Inferior parietal cortex (tissue), 1 donor: ENCODE results near the gene PLBD2.

Source experiments
- DNase-seq: peaks from one replicate; pipeline ENCODE4 v3.0.0-alpha.2; 2016; ENCODE audit errors: extremely low spot score

PLBD2 gene

DNA sequence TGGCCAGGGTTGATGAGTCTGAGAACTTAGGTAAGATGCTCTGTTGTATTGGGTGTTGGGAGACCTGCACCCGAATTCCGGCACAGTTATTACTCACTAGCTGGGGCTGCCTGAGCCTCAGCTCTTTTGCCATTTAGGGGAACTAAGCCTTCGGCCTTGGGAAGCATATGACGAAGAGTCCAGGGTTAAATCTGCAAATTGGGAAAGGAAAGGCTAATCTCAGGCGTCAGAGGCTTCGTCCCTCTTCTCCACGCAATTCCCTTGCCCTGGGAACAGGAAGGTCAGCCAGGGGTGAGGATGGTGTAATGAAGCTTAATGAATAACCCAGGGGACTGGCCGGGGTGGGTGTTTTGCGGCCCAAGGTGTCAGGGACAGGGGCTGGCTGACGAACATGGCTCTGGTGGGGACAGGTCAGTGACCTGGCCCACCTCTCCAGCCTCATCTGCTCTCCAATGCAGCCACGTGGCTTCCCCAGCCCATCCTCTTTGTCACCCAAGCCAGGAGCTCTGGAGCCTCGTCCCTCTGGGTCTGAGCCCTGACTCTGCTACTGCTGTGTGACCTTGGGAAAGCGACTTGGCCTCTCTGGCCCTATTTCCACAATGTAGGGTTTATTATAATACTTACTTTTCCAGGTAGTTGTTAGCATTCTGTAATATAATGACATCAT lies 60.0 kb downstream of the PLBD2 start:
- DNase-seq: no peak

DNA sequence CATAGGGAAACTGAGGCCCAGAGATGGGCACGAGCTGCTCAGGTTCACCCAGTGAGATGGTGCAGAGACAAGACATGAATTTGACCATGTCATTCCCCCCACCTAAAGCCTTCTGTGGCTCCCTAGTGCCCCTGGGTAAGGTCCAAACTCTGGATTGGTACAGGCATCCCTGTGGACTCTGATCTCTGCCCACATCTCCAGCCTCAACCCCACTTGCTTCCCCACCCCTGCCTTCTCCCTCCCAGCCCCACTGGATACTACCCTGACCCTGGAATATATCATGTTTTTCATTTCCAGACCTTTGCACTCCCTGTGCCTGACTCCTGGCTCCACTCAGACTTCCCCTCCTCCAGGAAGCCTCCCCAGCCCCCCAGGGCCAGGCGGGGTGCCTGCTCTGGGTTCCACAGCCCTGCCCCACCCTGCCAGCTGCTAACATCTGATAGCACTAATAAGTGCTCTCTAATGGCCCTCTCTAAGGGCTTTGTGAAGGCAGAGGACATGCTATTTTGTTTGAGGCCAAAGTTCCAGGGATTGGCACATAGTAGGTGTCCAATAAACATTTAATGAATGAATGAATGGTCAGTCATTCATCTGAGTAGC lies 62.7 kb downstream of the PLBD2 start:
- no peak for DNase-seq

DNA sequence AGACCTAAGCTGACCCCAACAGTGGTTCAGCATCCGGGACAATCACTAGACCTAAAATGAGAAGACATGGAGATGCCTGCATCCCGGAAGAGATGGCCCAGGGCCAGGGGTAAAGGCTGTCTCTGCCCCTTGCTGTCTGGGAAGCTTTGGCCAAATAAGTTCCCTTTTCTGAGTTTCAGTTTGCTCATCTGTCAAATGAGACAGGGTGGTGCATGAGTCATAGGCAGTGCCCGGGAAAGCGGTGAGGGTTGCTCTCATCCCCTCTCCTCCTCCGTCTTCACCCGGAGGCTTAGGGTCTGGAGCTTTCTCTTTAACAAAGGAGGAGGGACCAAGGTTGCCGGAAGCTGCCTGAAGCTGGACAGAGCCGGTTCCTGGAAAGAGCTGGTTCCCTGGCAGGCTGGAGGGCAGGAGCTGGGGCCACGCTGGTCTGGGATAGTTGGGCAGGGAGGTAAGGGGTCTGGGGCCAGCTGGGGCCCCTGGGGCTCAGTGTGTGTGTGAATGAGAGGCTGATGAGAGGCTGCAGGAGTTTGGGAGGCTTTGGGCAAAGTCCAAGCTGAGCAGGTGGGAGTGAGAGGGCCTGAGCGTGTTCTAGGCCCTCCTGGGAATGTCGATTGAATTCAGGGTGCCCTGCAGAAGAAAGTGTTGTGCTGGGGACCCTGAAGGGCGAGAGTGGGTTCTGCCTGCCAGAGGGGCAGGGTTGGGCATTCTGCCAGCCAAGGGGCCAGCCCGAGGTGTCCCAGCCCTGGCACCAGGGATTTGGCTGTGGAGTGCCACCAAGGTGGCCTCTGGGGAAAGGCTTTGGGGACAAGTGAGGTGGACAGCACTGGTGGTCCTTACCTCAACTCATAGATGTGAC lies 63.9 kb downstream of the PLBD2 start, which contains the start of gene SDSL:
Gene SDSL (plus strand): TSS at position 351 of the 856 bp plus-strand sequence. CDS start 5,603 bp downstream, outside the sequence.
- peak; percentile 51 for DNase-seq

DNA sequence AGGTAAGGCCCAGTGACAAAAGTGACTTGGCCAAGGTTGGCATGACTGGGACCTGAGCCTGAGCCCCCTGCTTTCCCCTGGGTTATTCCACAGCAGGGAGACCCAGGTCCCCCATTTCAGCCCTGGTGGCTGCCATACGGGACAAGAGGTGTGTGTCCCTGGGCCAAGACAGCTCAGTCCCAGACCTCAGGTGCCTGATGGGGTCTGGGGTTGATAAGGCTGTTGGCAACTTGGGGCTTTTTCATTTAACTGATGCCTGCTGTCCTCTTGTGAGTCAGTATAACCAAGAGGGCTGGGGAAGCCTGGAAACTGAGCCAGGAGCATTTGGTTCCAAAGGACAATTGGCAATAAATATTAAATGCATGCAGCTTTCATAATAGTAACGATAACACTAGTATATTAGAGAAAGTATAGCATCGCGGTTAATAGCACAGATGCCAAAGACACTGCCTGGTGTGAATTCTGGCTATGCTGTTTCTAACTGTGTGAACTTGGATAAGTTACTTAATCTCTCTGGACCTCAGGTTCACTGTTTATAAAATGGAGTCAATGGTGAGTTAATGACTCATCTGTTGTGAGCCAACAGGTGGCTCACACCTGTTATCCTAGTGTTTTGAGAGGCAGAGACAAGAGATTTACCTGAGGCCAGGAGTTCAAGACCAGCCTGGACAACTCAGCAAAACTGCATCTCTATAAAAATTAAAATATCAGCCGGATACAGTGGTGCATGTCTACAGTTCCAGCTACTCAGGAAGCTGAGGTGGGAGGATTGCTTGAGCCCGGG lies 64.7 kb downstream of the PLBD2 start:
- no peak for DNase-seq

DNA sequence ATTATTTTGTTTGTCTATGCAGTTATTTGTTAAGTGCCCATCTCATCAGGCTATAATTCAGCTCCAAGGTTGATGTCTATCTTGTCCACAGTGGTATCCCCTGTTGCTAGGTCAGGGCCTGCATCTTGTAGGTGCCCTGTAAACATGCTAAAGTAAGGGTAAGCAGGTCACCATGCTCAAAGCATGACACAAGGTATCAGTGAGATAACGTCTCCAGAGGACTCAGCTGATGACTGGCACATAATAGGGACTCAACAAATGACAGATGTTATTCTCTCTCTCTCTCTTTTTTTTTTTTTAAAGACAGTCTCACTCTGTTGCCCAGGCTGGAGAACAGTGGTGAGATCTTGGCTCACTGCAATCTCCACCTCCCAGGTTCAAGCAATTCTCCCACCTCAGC lies 66.1 kb downstream of the PLBD2 start:
- no peak for DNase-seq

DNA sequence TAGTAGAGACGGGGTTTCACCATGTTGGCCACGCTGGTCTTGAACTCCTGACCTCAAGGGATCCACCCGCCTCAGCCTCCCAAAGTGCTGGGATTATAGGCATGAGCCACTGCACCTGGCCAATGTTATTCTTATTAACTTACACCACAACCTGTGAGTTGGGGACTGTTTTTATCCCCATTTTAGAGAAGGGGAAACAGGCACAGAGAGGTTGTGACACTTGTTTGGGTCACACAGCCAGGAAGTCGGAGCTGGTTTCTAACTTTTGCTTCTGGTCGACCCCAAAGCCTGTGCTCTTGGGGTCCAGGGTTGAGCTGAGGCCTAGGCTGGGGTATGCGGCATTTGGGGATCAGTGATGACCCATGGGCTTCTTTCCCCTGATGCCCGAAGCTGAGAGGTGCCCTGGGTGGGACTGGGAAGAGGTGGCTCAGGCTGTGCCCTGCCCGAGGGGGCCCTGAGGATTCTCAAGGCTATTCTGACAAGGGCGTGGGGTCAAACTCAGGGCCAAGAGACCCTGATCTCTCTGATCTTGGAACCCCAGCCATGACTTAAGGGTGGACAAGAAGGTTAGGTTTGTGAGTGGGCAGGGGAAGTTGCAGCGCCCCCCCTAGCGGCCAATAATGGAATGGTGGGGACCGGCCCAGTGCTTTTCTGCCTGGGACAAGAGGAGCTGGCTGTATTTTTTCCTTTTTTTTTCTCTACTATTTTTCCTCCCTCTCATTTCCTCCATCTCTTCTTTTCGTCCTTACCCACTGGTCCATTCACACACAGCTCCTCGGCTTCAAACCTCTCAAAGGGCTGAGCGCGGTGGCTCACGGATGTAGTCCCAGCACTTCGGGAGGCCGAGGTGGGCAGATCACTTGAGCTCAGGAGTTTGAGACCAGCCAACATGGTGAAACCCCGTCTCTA lies 66.8 kb downstream of the PLBD2 start:
- peak; percentile 54 for DNase-seq

DNA sequence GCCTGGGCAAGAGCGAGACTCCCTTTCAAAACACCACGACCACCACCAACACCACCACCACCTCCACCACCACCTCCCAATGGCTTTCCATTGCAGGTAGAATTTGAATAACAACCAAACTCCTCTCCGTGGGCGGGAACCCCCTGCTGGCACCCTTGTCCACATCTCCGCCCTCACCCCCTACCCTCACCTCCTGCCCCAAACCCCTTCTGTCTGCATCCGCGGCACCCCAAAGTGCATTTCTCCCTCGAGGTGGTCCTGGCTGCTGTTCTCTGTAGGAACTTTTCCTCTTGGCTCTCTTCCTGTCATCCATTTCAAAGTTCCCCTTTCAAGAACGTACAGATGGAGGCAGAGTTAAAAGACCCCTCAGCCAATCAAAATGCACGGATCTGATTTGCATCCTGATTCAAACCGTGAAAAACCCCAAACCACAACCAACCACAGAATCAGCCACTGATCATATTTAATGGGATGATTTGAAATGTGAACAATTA lies 67.6 kb downstream of the PLBD2 start:
- DNase-seq: no peak

DNA sequence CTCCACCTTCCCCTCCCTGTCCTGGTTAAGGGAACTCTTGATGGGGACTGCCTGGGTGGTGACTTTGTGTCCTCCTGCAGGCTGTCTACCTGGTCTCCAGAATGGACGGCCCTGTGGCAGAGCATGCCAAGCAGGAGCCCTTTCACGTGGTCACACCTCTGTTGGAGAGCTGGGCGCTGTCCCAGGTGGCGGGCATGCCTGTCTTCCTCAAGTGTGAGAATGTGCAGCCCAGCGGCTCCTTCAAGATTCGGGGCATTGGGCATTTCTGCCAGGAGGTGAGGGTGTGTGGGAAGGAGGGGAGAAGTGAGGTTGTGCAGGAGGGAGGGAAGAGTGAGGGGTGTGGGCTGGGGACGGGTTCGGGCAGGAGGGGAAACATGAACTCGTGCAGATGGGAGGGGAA lies 69.5 kb downstream of the PLBD2 start:
- DNase-seq: no peak

DNA sequence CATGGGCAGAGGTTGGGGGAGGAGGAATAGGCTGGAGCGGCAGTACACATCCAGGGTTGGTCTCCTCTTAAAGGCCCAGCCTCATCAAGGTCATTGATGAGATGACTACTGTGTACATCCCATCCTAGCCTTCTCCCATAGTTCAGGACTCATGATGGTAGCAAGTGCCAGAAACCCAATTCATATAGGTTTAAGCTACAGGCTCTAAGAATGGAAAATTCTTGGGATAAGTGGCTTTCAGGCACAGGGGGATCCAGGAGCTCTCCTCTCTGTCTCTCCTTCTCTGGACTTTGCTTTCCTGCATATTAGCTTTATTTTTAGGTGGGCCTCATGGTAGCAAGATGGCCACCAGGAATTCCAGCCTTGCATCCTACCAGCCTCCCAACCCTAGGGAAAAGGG lies 70.1 kb downstream of the PLBD2 start:
- DNase-seq: no peak

DNA sequence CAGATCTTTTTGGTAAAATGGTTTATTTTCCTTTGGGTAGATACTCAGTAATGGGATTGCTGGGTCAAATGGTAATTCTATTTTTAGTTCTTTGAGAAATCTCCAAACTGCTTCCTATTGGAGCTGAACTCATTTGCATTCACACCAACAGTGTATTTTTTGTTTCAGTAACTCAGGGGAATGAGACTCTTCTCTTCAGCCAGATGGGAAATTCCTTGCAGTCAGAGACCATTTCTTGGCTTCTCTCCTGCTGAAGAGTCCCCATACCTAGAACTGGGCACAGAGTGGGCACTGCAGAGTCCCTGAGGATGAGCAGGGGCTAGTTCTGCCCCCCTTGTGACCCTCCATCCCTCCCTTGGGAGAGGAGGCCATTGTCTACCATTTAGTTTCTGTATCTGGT lies 74.6 kb downstream of the PLBD2 start:
- no peak for DNase-seq

DNA sequence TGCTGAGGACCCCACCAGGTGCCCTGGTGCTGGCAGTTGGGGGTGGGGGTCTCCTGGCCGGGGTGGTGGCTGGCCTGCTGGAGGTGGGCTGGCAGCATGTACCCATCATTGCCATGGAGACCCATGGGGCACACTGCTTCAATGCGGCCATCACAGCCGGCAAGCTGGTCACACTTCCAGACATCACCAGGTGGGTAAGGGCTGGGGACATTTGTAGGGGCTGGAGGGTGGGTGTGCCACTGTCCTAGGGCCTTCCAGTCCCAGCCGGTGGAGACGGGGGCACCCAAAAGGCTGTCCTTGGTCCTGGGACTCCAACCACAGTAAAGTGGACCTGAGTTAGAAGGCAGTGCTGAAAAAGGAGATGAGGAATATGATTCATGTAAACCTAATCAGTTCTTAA lies 77.0 kb downstream of the PLBD2 start:
- no peak for DNase-seq

DNA sequence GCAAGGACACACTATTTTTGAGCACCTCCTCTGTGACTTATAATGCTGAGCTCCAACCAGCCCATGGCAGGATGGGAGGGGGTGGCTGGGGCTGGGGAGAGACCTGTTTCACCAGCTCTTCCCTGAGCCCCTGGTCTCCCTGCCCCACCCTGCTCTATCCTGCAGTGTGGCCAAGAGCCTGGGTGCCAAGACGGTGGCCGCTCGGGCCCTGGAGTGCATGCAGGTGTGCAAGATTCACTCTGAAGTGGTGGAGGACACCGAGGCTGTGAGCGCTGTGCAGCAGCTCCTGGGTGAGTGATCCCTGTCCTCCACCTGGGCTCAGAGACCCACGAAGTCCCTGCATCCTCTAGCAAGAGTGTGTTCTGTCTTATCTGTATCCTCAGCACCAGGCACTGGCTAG lies 78.2 kb downstream of the PLBD2 start:
- DNase-seq: no peak

DNA sequence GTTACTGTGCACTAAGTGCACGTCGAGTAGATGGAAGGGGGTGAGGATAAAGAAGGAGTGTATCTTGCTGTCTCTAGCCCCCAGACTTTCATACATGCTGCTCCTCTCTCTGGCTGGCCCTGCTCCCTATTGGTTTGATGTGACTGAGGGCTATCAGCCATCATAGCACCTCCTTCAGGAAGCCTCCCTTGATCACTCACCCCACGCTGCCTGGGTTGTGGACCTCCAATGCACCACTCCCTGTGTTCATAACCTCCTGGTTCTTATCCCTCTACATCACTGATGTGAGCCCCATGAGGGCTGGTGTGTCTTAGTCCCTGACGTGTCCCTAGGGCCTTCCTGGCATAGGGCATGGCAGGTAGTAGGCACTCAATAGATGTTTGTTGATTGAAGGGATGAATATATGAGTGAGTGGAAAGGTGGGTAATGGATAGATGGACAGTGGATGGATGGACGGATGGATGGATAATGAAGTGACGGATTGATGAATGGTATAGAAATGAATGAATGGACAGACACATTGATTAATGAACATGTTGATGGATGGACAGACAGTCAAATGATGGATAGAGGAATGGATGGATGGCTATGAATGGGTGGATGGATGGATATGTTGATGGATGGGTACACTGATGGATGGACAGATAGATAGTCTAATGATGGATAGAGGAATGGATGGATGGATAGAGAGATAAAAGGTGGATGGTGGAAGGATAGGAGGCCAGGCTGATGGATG lies 78.8 kb downstream of the PLBD2 start:
- no peak for DNase-seq

DNA sequence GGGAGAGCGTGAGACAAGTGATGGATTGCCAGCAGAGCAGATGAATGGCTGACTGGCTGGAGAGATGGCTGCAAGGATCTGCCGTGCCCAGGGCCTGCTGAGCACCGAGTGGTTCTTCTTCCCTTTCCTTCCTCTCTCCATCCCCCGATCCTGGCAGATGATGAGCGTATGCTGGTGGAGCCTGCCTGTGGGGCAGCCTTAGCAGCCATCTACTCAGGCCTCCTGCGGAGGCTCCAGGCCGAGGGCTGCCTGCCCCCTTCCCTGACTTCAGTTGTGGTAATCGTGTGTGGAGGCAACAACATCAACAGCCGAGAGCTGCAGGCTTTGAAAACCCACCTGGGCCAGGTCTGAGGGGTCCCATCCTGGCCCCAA lies 79.3 kb downstream of the PLBD2 start:
- DNase-seq: no peak

DNA sequence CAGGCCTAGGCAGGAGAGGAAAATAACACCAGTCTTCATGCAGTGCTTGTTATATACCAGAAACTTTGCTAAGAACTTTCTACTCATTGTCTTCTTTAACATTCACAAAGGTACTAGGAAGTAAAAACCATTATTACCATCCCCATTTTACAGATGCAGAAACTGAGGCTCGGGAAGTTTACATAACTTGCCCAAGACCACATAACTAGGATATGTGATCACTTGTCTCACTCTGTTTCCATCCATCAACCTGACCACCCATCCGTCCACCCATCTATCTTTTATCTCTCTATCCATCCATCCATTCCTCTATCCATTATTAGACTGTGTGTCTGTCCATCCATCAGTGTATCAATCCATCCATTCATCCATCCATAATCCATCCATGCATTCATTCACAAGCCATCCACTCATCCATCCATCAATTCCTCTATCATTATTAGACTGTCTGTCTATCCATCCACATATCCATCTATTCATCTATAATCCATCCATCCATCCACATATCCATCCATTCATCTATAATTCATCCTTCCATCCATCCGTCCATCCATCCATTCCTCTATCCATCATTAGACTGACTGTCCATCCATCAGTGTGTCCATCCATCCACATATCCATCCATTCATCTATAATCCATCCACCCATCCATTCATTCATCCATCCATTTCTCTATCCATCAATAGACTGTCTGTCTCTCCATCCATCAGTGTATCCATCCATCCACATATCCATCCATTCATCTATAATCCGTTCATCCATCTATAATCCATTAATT lies 80.3 kb downstream of the PLBD2 start:
- DNase-seq: no peak

DNA sequence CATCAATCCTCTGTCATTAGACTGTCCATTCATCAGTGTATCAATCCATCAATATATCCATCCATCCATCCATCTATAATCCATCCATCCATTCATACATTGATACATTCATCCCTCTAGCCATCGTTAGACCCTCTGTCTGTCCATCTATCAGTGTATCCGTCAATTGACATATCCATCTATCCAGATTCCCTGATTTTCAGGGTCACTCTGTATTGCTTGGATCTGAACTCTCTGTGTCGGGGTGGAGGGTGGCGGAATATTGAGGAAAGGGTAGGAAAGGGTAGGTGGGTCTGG lies 80.9 kb downstream of the PLBD2 start:
- DNase-seq: no peak

DNA sequence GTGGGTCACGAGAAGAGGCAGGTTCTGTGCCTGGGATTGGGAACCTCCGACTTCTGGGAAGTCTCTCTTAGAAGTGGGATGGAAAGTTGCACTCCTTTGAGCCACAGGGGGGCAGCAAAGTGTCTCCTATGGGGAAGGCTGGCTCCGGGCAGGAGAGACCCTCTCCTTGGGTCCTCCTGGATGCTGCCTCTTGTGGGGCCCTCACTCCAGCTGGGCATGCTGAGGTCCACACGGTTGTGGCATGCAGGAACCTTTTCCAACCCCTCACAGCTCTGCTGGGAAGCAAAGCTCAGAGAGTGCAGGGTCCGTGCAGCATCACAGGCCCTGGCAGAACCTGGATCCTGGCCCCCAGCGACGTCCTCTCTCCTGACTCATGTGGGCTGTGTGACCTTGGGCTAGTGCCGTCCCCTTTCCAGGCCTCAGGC lies 81.2 kb downstream of the PLBD2 start:
- peak; percentile 64 for DNase-seq

DNA sequence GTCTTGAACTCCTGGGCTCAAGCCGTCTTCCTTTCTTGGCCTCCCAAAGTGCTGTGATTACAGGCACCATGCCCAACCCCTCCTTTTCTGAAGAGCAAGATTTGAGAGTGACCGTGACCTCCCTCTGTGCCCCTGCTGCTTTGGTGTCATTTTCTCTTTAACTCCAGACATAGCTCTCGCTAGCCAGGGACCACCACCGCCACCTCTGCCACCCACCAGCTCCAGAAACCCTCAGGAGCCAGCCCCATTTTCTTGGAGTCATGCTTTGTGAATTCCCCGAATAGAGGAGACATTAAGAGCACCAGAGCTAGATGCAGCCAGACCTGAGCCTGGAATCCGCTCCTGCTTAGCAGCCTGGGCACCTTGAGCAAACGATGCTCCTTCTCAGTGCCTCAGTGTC lies 81.9 kb downstream of the PLBD2 start:
- no peak for DNase-seq
